DLD1 (cell line): Measurements from ENCODE around the gene ZPR1.

Experiments
- in situ Hi-C: cut with HindIII; loops from 2 replicates; pipeline ENCODE4 v1.10.0; 2017; ENCODE audit warnings: low sequenced_read_pairs

Gene ZPR1

DNA sequence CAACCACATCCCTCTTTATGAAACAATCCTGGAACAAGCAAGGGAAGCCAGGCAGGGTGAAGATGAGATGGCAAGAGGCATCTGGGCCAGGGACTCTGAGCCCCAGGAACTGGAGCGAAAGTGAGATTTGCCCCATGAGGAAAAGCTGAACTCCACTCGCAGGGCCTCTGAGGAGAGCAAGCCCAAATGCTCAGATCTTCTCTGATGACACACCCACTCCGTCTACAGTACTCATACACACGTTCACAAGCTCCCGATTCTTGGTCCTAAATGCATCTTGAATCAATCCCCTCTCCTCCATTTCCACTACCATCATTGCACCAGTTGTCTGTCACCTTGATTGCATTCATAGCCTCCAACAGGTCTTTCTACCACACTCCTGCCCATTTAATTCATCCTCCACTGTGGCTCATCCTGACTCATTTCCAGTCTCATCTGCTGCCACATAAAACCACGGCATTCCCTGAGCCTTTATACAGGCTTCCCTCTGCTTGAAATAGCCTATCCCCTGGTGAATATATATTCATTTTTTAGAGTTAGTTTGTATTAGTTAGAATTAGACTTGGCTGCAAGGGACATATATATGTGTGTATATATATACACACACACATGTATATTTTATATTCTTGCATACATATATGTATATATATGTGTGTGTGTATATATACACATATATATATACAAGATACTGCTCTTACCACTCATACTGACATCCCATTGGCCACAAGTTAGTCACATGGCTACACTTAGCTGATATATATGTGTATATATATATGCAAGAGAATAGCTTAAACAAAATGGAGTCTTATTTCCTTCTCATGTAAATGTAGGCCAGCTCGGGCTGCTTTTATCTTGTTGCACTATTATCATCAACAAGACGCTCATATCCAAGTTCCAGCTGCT is 5.3 kb upstream of the ZPR1 start:
- in situ Hi-C loops = no loop called here

DNA sequence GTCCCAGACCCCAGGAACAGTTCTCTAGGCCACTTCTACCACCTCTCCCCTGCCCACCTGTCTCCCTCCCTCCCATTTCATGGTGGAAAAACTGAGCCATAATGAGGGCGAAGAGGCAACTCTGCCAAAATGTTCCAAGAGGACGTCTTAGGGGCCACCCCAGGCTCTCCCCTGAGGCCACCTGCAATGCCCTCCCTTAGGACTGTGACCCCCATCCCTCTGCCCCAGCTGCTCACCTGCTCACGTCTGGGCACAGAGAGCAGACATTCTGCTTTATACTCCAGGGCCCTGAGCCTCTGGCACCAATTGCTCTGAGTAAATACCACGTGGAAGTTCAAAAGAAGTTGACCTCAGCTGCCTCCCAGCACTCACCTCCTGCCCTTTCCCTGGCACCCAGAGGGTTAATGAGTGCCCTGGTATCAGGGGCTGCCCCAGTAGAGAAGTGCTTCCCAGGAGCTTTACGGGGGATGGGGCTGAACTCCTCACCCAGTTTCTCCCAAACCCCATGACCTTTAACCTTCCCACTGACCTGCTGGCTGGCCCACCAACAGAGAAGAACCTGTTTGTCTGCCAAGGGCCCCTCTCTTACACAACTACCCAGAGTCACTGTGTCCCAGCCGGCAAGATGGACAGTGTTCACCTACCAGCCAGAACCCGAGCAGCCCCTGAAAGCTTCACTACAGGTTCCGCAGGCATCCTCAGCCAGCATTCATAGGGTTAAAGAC is 4.5 kb upstream of the ZPR1 start:
- in situ Hi-C loops = no loop called here

DNA sequence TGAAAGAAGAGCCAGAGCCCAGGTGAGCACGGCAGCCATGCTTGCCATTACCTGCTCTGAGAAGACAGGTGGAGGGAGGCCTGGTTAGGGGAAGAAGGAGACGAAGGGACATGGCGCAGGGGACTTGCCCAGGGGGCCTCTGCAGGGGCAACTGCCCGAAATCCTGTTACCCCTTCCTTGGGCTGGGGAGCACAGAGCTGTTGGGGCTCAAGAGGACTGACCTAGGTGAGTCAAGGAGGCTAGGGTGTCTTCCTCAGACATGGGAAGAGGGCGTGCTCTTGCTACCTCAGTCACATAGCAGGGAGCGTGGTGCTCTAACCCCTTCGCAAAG is 4.0 kb upstream of the ZPR1 start, which contains the start of gene APOA5:
TSS of gene APOA5 (minus strand) at position 67 of the 331 bp plus-strand sequence. CDS start at position 48, 19 bp downstream.
- in situ Hi-C loops = no loop called here

DNA sequence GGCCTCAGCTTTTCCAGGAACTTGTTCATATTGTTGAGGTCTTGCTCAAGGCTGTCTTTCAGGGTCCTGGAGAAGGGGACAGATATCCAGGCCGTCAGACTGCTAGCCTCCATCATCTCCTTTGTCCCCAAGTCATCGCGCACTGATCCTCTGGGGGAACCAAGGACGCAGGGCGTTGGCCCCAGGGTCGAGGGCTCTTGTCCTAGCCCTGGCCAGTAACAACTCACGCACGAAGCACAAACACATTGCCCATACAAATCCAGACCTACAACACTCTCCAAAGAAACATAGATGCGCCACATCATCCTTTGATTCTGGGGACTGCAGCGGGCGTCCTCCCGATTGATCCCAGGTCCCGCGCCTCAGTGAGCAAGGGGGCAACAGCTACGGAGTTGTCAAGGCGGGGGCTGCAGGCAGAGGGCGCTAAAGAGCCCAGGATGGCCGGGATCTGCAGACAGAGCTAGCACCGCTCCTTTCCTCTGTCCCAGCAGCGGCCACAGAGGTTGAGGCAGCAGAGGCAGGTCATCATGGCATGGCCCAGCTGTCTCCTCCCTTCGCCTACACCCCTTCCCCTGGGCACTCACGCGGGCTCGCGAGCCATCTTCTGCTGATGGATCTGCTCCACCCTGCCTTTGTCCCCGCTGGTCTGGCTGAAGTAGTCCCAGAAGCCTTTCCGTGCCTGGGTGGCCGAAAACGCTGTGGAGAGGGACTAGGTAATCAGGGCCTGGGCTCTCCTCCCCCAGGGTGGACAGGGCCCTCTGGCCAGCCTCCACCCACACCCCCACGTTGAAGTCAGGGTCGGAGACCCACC is 3.4 kb upstream of the ZPR1 start:
- in situ Hi-C loops = no loop called here

DNA sequence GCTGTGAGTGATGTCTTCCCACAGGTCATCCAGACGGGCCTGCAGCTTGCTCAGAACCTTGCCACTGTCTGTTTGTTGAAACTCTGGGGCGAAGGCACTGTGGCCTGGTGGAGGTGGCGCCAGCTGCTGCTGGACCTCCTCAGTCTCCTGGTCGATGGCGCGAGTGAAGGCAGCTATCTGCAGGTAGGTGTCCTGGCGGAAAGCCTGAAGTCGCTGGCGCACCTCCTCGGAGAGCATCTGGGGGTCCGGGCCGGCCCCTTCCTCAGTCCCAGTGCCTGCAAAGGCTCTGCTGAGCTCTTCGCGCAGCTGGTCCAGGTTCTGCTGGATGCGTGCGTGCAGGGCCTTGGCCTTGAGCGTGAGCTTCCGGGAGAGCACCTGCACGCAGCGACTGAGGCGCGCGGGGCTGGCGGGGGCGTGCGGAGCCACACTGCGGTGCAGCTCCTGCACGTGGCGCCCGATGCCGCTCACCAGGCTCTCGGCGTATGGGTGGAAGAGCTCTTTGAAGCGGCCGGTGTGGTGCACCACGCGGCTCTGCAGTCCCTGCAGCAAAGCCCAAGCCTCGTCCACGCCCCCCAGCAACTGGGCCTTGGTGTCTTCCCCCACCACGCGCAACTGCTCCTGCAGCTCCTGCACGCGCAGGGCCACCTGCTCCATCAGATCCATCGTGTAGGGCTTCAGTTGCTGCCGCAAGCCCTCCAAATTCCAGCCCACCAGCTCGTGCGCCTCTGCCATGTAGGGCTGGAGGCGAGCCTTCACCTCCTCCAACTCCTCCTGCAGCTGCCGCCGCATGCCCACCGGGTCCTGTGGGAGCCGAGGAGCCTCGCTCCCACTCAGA is 2.6 kb upstream of the ZPR1 start:
- in situ Hi-C loops = no loop called here

DNA sequence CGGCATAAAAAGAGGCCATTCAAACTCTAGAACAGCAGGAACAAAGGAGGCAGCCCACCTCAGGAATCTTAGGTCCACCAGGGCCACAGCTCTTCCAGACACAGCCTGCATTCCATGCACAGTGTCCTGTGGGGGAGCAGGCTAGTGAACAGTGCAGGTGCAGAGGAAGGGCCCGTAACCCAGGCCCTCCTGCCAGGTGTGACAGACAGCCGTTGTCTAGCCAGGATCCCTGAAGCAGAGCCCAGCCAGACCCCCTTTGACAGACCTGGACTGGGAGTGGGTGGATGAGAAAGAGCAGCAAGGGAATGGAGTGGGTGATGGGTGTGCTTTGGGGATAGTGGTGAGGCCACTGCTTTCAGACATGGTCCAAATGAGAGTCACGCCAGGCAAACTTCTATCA is 1.2 kb upstream of the ZPR1 start:
- in situ Hi-C loops = no loop called here

DNA sequence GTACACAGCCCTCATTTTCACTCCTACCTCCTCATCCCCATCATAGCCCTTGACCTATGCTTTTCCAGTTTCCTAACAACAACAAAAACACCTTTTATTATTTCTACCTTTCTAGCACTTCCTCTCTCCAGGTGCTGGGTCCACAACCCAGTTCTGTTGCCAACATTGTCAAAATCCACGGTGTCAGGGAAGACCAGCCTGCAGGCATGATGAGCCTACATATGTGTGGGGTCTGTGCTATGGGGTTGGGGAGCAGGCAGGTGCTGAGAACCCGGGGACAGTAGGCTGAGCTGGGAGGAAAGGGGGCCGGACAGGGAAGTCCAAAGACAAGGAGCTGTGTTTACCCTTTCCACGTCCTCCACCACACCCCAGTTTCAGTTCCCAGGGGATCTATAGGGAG is 711 bp upstream of the ZPR1 start:
- in situ Hi-C loops = no loop called here

DNA sequence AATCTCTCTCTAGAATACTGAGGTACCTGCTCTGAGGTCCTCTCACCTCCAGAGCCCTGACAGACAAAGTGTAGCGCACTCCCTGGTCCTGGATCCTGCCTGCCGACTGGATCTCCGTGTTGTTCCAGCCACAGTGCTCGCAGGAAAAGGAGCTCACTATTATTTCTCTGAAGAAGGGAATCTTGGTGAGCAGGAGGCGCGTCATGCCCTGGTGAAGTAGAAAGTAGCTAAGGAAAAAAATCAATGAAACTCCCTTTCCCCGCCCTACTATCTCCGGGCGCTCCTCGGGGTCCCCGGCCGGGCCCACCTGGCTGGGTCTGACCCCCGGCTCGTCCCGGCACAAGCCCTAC is 412 bp downstream of the ZPR1 start:
- in situ Hi-C loops = no loop called here

DNA sequence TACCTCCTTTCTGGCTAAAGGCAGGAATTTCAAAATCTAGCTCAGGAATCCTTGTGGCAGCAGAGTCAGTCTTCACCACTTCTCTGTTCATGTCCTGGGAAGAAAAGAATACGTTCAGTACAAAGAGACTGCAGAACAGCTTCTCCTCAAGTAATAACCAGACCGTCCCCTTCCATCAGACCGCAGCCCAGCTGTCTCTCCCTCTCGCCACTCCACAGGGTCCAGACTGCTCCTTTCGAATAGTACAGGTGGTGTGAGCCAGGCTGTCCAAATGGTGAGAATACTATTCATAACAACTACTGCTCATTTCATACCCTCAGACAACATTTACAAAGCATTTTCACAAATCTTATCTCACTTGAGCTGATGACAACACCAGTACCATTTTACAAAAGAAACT is 857 bp downstream of the ZPR1 start:
- in situ Hi-C loops = no loop called here

DNA sequence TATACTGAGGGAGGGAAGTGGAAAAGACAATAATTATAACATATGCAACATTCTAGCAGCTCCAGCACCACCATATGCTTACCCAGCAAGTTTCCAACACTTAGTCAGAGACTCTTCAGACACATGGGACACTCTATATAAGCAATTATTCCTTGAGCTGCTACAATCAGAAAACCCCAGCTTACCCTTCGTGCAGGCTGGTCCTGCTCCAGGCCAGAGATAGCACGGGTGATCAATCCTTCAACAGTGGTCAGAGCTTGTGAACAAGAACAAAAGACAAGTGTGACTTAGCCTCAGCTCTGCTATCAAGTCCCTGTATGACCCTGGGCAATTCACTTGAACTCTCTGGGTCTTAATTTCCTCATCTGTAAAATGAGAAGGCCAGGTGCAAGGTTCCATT is 1.5 kb downstream of the ZPR1 start:
- in situ Hi-C loops = no loop called here

DNA sequence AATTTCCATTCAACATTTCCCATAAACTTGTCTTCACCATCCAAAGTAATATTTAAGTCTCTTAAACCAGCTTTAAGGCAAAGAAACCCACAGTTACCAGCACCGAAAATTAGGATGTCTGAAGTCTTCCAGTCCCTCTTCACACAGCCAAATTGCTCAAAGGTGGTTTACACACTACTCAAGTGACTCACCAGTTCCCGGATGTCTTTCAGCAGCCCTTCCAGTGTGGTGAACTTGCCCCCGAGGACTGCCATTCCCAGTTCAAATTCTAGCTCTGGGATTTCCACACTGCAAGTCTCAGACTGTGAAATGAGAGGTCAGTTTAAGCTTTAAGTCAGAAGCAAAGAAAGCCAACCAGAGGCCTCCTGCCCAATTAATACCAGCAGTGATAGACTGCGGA is 5.1 kb downstream of the ZPR1 start:
- in situ Hi-C loops = no loop called here

DNA sequence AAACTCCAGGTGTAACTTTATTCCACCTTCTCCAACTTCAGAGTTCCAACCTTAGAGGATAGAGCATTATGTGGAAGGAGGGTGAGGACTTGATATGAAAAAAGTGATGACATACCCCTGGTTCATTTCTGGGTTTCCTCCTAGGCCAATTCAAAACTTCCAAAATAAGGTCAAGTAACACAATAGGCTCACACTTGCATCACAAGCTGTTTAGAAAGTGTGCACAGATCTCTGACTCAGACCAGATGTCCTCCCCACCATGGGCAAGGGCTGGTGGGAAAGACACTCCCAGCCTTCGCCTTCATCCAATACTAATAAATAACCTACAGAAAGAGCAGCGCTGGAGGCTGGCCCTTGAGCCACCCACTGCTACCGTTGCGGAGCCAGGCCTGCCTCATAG is 9.3 kb downstream of the ZPR1 start:
- in situ Hi-C loops = no loop called here

DNA sequence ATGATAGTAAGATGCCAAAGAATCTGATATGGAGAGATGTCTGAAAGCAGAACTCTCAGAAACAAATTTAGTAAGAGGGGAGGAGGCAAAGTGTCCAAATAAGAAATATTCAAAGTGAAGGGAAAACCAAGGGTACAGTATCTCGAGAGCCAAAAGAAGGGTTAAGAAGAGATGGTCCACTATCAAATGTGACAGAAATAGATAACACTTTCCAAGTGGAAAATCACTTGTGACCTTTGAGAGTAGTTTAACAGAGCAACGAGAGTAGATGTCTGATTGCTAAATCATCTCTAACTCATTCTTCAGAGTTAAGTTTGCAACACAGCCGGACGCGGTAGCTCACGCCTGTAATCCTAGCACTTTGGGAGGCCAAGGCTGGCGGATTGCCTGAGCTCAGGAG is 10.8 kb downstream of the ZPR1 start:
- in situ Hi-C loops = no loop called here

DNA sequence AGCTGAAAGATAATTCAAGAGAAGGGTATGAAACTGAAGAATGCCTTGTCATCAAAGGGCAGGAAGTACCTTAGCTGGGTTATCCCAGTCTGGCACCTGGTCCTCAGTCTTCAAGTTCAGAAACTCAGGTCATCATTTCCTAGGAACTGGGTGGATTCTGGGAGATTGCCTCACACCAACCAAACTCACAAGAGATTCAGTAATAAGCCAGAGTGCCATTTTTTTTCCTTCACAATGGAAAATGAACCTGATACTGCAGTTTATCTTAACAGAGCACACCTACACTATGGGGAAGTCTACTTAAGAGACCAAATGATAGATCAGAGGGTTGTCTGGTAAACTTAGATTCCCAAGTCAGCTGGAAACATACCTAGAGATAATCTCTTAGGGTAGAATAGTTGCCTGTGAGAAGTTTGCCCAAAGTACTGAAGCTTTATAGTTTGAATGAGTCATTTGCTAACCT is 11.3 kb downstream of the ZPR1 start:
- in situ Hi-C loops = no loop called here

DNA sequence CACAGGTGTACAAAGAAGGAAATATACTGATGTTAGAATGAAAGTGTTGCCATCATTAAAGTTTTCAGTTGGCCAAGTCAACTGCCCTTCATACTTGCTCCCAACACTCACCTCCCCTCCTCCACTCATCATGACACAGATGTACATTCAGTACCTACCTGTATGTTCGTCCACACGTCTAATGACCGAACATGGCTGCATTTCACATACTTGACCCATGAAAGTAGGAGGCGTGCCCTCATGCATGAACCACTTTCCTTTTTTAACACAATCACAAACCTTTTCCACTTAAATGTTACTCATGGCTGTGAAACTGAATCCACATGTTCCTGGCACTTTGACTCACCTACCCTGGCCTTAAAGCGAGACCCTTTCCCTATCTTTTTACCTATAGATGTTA is 11.8 kb downstream of the ZPR1 start:
- in situ Hi-C loops = no loop called here

DNA sequence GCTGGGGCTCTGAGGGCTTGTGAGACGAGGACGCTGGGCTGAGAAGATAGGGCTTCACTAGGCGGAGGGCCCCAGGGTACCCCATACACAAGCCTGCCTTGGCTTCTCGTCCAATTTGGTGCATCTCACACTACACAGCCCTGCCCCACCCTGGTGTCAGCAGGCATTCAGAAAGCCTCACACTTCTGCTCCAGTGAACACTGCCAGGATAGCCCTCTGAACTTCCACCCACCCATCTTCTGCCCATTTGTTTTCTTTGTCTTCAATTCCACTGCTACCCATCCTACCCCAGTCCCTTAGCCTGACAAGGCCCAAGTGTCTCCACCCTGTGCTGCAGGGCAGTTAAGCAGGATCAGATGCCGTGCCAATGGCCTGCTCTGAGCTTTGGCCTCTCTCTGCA is 13.2 kb downstream of the ZPR1 start:
- in situ Hi-C loops = no loop called here

DNA sequence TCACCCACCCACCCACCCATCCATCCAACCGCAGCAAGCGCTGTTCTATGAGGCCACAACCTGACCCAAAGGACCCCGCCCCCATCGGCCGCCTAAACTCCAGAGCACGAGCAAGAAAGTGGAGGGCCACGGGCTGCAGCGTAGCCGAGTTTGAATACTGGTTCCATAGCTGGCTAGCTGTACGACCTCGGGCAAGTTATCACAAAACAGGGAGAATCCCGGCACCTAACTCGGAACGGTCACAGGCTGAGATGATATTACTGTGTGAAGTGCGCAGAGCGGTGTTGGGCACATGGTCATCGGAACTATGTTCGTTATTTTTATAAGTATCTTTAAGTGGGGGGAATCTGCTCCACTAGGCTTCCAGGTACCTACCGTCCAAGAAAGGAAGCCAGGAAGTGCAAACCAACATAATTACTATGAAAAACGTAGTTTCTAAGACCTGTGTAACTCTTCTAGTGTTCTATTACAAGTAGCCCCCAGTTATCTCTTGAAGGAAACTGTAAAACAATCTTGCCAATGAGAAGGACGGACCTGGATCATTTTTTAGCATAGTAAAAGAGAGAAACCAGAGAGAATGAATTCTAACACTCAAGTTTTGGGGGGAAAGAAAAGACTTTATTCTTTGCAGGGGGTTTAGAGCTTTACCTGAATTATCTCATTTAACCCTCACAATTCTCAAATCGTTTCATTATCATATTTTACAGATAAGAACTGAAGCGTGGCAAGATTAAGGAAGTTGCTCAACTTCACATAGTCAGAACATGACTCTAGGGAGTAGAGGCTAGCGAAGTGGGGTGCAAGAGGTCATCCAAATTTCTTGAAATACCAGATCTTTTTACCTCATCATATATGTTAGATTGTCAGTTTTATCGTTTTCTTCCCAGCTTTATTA is 14.4 kb downstream of the ZPR1 start:
- in situ Hi-C loops = no loop called here

DNA sequence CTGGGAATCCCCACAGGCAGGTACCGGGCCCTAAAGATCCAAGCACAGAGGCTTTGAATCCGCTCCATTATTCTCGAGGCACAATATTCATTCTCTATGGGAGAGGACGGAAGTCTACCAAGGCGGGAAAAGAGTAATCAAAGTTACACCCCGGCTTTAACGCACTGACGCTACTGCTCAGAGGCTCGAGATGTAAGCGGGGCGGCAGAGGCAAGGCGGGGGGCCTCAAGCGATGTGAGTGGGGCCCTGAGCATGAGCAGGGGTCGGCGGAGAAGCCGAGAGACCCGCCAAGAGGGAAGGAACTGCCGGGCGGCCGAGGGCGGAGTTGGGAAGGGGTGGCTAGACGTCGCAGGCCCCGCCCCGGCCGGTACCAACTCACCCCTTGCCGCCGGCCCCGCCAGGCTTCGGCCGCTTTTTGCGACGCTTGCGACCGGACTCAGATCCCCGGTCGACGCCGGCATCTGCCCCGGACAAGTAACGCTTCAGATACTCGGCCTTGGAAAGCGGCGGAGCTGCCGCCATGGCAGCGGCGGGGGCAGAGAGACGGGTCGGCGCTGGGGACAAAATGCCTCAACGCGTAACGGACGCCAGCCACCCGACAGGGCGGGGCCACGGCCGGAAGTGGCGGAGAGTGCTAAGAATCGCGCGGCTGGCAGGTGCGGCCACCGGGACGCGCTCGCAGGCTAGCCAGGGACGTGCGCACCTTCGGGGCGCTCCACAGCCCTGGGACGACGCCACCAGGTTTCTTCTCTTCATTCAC is 15.2 kb downstream of the ZPR1 start, which contains the start of gene BUD13:
TSS of gene BUD13 (minus strand) at position 545 of the 760 bp plus-strand sequence. CDS start at position 522, 23 bp downstream.
- in situ Hi-C loops = no loop called here

DNA sequence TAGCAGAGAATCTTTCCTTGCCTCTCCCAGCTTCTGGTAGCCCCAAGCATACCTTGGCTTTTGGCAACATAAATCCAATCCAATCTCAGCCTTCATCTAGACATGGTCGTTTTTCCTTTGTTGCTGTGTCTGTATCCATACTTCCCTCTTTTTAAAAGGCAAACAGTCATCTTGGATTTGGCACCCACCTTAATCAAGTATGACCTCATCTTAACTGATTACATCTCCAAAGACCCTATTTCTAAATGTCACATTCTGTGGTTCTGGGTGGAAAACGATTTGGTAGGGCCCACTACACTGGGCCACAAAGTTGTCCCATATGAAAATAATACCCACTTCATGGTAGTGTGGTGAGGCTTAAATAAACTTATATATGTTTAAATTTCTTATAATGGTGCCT is 15.9 kb downstream of the ZPR1 start:
- in situ Hi-C loops = no loop called here
